ENCODE data around the gene B9D1.

DNA sequence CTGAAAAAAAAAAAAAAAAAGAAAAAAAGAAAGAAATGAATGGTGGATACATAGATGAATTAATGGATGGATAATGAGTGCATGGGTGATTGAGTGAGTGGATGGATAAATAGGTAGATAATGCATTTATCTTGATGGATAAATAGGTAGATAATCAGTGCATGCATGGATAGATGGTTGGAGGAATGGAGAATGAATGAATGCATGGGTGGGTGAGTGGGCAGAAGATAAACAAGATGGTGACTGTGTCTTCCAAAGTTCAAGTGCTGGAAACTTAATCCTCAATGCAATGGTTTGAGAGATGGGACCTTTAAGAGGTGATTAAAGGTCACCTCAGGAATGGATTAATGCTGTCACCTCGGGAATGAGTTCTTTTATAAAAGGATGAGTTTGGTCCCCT, 41.7 kb upstream of the B9D1 start:
- no peak for TF ChIP-seq GATA2 (IDR thresholded peaks at IDR 0.05; ENCODE audit: low read depth, low read length)
- TF ChIP-seq GATA3 (IDR thresholded peaks at IDR 0.05; ENCODE audit: low read depth, low read length): no peak

Measured in SH-SY5Y (cell line).